Ishikawa (cell line): ENCODE measurements around the gene CUEDC1.

Experiments
- EP300 ChIP-seq: IDR thresholded peaks from 2 replicates; pipeline ENCODE4 v1.6.1; 2012; ENCODE audit warnings: borderline replicate concordance
- NFIC ChIP-seq: IDR thresholded peaks from 2 replicates; pipeline ENCODE4 v1.6.1; 2012
- RAD21 ChIP-seq: IDR thresholded peaks from 2 replicates; pipeline ENCODE4 v1.6.1; 2012; ENCODE audit warnings: low read depth
- REST ChIP-seq: IDR thresholded peaks from 2 replicates; pipeline ENCODE4 v1.6.1; 2012; ENCODE audit warnings: low read depth, mild to moderate bottlenecking
- TAF1 ChIP-seq: IDR thresholded peaks from 2 replicates; pipeline ENCODE4 v1.6.1; 2012; ENCODE audit warnings: low read depth, mild to moderate bottlenecking
- YY1 ChIP-seq: IDR thresholded peaks from 2 replicates; pipeline ENCODE4 v1.6.1; 2012; ENCODE audit warnings: low read depth
- ZBTB7A ChIP-seq: IDR thresholded peaks from 2 replicates; pipeline ENCODE4 v1.6.1; 2012; ENCODE audit warnings: low read depth
- TF ChIP-seq, protein P1 (sequence below): IDR thresholded peaks from 2 replicates; pipeline ENCODE4 v1.6.1; 2012

DNA sequence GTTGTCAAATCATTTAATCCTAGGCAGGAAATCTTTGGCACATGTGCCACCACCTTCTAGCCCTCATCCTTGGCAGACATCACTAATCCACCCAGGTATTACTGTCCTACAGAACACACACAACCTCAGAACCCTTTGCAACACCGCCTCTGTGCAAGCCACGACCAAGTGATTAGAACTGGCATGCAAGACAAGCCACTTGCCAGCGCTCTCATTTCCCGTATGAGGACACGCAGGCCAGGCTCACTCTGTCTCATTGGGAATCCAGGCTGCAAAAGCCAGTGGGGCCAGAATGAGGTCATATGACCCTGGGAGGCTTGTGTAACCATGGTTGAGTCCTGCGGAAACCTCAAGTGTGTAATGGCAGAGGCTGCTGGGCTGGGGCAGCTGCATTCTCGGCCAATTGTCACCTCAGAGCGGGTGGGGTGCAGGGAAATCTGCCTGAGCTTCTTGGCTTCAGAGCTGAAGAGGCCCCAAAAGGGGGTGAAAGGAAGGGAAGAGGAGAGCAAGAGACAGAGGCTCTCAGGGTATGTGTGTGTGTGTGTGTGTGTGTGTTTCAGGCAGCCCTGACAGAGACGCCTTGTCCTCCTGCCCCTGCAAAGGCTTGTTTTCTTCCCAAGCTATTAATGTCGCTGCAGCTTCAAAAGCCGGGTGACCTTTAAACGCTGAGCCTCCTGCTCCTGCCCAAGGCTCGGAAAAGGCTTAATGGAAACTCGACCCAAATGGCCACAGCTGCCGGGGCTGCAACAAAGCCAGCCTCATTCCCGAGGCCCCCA is 62.2 kb downstream of the CUEDC1 start:
- TF ChIP-seq RAD21 (no peak), REST (no peak), EP300 (0 out of 2 replicates have a peak, but pooled peaks have one; percentile 8), NFIC (no peak; the same call in 1 of the 2 replicates), YY1 (no peak; the same call in 1 of the 2 replicates), TAF1 (no peak), ZBTB7A (no peak)
- TF ChIP-seq, protein P1, sequence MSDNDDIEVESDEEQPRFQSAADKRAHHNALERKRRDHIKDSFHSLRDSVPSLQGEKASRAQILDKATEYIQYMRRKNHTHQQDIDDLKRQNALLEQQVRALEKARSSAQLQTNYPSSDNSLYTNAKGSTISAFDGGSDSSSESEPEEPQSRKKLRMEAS: no peak; the same call in 1 of the 2 replicates
